Lung (tissue), 12 donors: ENCODE results near the gene LPIN1. TPM values are rescaled to one million over a fixed set of nuclear protein-coding genes. Genes with fewer than 3 reads are reported as not detected.
A peak's percentile ranks its signal among the peaks of the same experiment; 100 is the strongest.

Source experiments
- ATAC-seq: fragments of 200-7000 bp; cut with Tn5 transposase; one replicate; pipeline ENCODE4 v1.9.1; 2020; ENCODE audit warnings: moderate number of reproducible peaks; ENCODE audit not compliant: insufficient read depth, low FRiP score
- DNase-seq, 3 donors: peaks; one replicate each; pipeline ENCODE4 v3.0.0-alpha.2; 2013 to 2017
- H3K27ac ChIP-seq, 2 donors: one replicate each; pipeline ENCODE4 v1.5.1; 2013; ENCODE audit warnings: mild to moderate bottlenecking in 2 of 2, moderate library complexity in 2 of 2, control low read depth in 1 of 2, inconsistent platforms in 1 of 2, low read depth in 1 of 2, low read length in 1 of 2
- H3K27me3 ChIP-seq, 3 donors: one replicate each; pipeline ENCODE4 v1.5.1; 2013; ENCODE audit warnings: low read length in 2 of 3; ENCODE audit not compliant: control insufficient read depth in 3 of 3, insufficient read depth in 3 of 3
- H3K36me3 ChIP-seq, 4 donors: one replicate each; pipeline ENCODE4 v1.5.1; 2013; ENCODE audit warnings: low read length in 4 of 4, mild to moderate bottlenecking in 1 of 4, moderate library complexity in 1 of 4; ENCODE audit not compliant: control insufficient read depth in 4 of 4, insufficient read depth in 4 of 4
- H3K4me1 ChIP-seq, 5 donors: one replicate each; pipeline ENCODE4 v1.5.1; 2013; ENCODE audit warnings: low read length in 5 of 5, mild to moderate bottlenecking in 2 of 5, moderate library complexity in 1 of 5; ENCODE audit not compliant: control insufficient read depth in 5 of 5, insufficient read depth in 5 of 5
- H3K4me3 ChIP-seq: one replicate; pipeline ENCODE4 v1.5.1; 2013; ENCODE audit warnings: mild to moderate bottlenecking, control low read depth, moderate library complexity
- H3K9ac ChIP-seq, 2 donors: one replicate each; pipeline ENCODE4 v1.5.1; 2013; ENCODE audit warnings: low read length in 2 of 2, control low read depth in 1 of 2; ENCODE audit not compliant: insufficient read depth in 1 of 2
- H3K9me3 ChIP-seq, 4 donors: one replicate each; pipeline ENCODE4 v1.5.1; 2013; ENCODE audit warnings: low read length in 3 of 4, mild to moderate bottlenecking in 1 of 4, moderate library complexity in 1 of 4; ENCODE audit not compliant: control insufficient read depth in 4 of 4, insufficient read depth in 3 of 4
- WGBS, 2 donors: extraction: QIAGEN DNeasy Blood & Tissue Kit; methylation state at CpG; one replicate each; pipeline ENCODE4 v1.1.7; 2013; 5-methylcytosine and 5-hydroxymethylcytosine counted together
- polyA plus RNA-seq, 2 donors: library from polyadenylated mRNA; stranded (reverse); fragments of 200-250 nt; gene quantifications; one replicate each; pipeline ENCODE4 v1.2.1, GENCODE V29; 2013
- total RNA-seq, 2 donors: library from RNA; depleted of rRNA in 1 of 2; stranded (reverse); fragments of >200 nt in 1 of 2; gene quantifications; one replicate each; pipeline ENCODE4 v1.2.1, GENCODE V29; 2014 to 2021
- TF ChIP-seq, protein P1 (sequence below): IDR thresholded peaks from 2 replicates; pipeline ENCODE4 v1.5.1; 2012; ENCODE audit warnings: mild to moderate bottlenecking; ENCODE audit errors: control extremely low read depth, extremely low read depth
- donor health status: control.
- donor health status: control.
- donor health status: Bipolar disorder and iron deficiency.
- donor health status: healthy.
- donor health status: DM: yes; HTN: yes; CAD: no.

Gene LPIN1
- total and polyA plus RNA-seq, 4 donors, result 14.7 to 43.4 (median 26.0) TPM

DNA sequence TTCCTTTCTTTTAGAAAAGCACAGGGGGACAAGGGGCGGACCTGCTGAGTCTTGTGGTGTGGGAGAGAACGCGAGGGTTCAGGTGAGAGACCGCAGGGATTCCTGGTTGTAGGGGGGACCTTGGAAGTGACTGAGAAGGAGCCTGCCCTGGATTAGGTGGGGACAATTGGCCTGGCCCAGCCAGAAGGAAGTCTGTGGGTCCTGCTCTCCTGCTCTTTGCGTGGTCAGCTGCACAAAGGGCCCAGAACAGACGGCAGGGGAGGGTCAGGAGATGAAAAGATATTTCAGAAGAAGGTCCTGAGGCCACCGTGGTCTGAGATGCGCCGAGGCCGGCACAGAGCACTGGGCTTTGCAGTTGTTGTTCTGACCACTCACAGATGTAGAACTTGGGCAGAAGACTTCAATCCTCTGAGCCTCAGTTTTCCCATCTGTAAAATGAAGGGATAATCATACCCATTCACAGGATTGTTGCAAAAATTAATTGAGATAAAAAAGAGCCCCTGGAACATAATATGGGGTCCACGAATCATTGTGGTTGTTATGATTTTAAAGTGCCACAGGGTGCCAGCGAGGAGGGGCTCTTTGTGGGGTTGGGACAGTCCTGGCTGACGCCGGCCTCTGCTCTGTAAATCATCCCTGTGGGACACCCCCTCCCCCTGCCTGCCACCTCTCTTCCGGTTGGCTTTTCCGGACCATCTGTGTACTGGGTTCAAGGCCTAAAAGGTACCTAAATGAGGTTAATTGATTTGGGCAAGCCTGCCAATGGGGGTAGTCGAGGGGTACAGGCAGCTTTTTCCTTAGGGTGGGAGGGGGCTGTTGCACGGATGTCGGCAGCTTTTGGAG lies 1.8 kb downstream of the LPIN1 start:
- no peak for ATAC-seq
- no peaks in the 10 kb centered on the region for H3K9me3 ChIP-seq
- TF ChIP-seq, protein P1, sequence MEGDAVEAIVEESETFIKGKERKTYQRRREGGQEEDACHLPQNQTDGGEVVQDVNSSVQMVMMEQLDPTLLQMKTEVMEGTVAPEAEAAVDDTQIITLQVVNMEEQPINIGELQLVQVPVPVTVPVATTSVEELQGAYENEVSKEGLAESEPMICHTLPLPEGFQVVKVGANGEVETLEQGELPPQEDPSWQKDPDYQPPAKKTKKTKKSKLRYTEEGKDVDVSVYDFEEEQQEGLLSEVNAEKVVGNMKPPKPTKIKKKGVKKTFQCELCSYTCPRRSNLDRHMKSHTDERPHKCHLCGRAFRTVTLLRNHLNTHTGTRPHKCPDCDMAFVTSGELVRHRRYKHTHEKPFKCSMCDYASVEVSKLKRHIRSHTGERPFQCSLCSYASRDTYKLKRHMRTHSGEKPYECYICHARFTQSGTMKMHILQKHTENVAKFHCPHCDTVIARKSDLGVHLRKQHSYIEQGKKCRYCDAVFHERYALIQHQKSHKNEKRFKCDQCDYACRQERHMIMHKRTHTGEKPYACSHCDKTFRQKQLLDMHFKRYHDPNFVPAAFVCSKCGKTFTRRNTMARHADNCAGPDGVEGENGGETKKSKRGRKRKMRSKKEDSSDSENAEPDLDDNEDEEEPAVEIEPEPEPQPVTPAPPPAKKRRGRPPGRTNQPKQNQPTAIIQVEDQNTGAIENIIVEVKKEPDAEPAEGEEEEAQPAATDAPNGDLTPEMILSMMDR, result no peak
- no peaks in the 10 kb centered on the region for H3K36me3 ChIP-seq
- H3K4me1 ChIP-seq, result peaks cover 2 to 42% (median 10%) of the 10 kb centered on the region in 5 donors
- WGBS, 2 donors, result 45 to 63% methylated on average over 19 of the region's 19 CpGs
- no peak for DNase-seq
- no peak overlapping the region for H3K9ac ChIP-seq
- H3K27me3 ChIP-seq, result no peaks in the 10 kb centered on the region
- H3K27ac ChIP-seq, result no peak overlapping the region
- no peak overlapping the region for H3K4me3 ChIP-seq

DNA sequence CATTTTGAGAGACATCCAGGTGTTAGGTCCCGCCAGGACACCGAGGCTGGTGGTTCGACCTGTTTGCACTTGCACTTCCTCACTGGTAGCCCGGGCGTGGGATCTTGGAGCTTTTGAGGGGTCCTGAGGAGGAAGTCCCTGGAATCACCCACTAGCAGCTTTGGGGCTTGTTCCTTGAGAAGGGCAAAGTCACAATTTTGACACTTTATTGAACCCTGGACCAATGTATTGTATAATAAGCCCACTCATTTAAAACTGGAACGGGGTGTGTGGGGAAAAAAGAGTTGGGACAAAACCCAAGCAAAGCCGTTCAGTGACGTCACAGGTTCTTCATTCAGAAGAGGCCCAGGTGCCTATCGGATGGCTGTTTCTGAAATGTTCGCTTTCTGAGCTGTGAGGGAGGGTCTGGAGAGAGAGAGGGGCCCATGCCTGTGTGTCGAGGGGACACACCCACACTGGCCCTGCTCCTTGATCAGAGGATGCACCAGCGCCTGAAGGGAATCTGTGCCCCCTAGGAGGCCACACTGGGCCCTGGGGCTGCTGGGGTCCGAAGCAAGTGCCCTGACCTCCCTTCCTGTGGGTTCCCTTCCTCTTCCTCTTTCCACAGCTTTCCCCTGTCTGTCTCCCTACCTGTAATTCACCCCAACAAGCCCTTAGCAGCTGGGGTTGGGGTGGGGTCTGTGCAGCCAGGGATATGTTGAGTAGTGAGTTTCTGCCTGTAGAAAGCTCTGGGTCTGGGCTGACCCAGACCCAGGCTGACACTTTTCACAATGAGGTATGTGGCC lies 2.6 kb downstream of the LPIN1 start:
- Histone ChIP-seq H3K27me3 (no peaks in the 10 kb centered on the region), H3K9me3 (no peaks in the 10 kb centered on the region), H3K36me3 (no peaks in the 10 kb centered on the region), H3K27ac (no peak overlapping the region), H3K4me3 (no peak overlapping the region), H3K4me1 (peaks cover 5 to 42% (median 8%) of the 10 kb centered on the region in 5 donors), H3K9ac (no peak overlapping the region)
- no peak for ATAC-seq
- no peak for DNase-seq
- WGBS, 2 donors, result 53 to 71% methylated on average over 13 of the region's 13 CpGs
- TF ChIP-seq, protein P1, result no peak

DNA sequence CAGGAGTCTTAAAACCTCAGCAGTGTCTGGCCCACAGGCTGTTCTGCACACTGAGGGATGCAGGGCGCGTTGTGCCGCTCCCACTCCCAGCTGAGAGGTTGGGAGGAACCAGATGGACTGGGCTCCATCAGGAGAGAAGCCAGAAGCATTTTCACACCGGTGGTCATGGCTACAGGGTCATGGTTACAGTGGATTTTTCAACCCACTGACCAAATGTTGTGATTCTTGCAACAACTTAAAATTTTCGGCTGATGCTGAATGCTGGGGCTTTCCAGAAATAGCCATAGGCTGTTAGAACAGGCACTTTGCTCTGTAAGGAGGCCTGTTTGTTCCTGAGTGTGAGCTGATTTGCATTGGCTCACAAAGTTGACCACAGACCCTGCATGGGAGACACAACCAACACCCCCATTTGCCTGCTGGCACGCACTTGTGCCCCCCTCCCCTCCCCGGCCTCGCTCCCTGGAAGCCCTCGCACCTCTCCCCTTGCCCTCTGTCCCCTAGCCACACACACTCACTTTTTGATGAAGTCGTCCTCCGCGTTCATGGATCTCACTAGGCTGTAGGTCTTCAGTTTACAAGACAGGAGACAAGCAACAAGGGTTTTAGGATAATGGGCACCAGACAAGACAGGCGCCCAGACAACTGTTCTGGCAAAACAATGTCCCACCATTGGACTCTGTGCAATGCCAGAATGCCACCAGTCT lies 3.4 kb downstream of the LPIN1 start:
- Histone ChIP-seq H3K4me1 (peaks cover 6 to 37% (median 10%) of the 10 kb centered on the region in 5 donors), H3K27ac (peak overlapping the region in 1 of 2 donors; percentile 46)

More for the DNA sequence above, 3.4 kb downstream of the LPIN1 start:
- H3K9me3 ChIP-seq, result no peaks in the 10 kb centered on the region
- ATAC-seq (no peak), DNase-seq (no peak)
- no peaks in the 10 kb centered on the region for H3K36me3 ChIP-seq
- H3K9ac ChIP-seq, result no peak overlapping the region
- 58 to 71% methylated on average over 13 of the region's 13 CpGs for WGBS, 2 donors
- H3K27me3 ChIP-seq, result no peaks in the 10 kb centered on the region
- H3K4me3 ChIP-seq, result no peak overlapping the region
- TF ChIP-seq, protein P1, result no peak
